Activated CD8-positive, alpha-beta T cell treated with anti-CD3 and anti-CD28 coated beads, Interleukin-2, amount 10 ng/mL, durations not matched to agents 7 days and 5 days (primary cell): ENCODE results near the gene SETBP1. TPM values are rescaled to one million over a fixed set of nuclear protein-coding genes. Genes with fewer than 3 reads are reported as not detected.

Experiments
- ATAC-seq: fragments of 150-1000 bp; cut with Tn5 transposase; one replicate; pipeline ENCODE4 v1.10.0; 2021; ENCODE audit warnings: moderate library complexity
- CTCF ChIA-PET: fragments of 350-600 bp; sonication (Branson Sonifier 250); formaldehyde crosslinking; loops from one replicate; lab custom pipeline; 2021; ENCODE audit warnings: antibody characterized with exemption; lab: Charles Lee
- POLR2A ChIA-PET: fragments of 350-600 bp; sonication (Branson Sonifier 250); formaldehyde crosslinking; loops from one replicate; lab custom pipeline; 2021; ENCODE audit warnings: antibody characterized with exemption; lab: Charles Lee
- DNase-seq: peaks from one replicate; pipeline ENCODE4 v3.0.0-alpha.2; 2020
- H3K27ac Mint-ChIP-seq: one replicate; pipeline ENCODE4 v1.8.0; 2021; ENCODE audit warnings: mild to moderate bottlenecking, mixed read lengths
- H3K27me3 Mint-ChIP-seq: one replicate; pipeline ENCODE4 v1.8.0; 2021; ENCODE audit warnings: low read depth, mixed read lengths
- H3K36me3 Mint-ChIP-seq: one replicate; pipeline ENCODE4 v1.8.0; 2021; ENCODE audit warnings: low read depth, mixed read lengths
- H3K4me1 Mint-ChIP-seq: one replicate; pipeline ENCODE4 v1.8.0; 2021; ENCODE audit warnings: low read depth, mixed read lengths
- H3K4me3 Mint-ChIP-seq: one replicate; pipeline ENCODE4 v1.8.0; 2021; ENCODE audit warnings: mild to moderate bottlenecking, mixed read lengths
- H3K9me3 Mint-ChIP-seq: one replicate; pipeline ENCODE4 v1.8.0; 2022; ENCODE audit warnings: mixed read lengths; ENCODE audit not compliant: insufficient read depth
- total RNA-seq, 2 experiments: library from RNA; stranded (reverse); gene quantifications; one replicate each; pipeline ENCODE4 v1.2.3, GENCODE V29; 2021

The SETBP1 gene
- total RNA-seq, 2 experiments from 2014 or later: 7.0 to 8.4 TPM

DNA sequence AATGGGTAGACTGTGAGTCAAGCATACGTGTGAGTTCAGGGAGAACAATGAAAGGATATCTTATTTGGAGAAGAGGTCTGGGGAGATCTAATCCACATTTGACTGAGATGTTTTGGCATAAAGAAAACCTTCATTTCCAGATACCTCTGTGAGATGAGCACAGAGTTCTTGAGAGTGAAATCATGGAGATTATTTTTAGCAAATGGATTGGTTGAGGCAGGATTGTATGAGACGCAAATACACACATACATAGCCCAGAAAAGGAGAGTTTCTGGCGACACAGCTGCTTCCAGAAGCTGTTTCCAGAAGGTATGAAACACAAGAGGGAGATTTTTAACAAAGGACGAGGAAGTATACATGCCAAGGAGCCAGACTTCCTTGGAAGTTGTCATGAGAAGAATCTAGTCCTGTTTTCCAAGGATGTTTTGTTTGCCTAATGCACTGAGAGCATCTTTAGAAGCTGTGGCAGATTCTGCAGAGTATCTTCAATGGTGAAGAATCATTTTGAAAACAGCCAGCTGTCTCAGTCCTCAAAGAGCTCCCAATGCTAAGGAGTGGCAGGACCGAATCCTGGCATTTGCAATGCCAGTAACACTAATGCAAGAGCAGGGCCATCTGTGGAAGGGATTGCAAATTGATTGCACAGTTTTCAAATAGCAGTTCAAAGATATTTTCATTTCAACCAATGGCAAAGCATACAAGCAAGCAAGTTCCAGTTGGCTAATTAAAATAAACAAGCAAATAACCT lies 177.2 kb downstream of the SETBP1 start:
- CTCF ChIA-PET: no interaction called here
- H3K9me3 Mint-ChIP-seq: no peaks in the 10 kb centered on the region
- no peak overlapping the region for H3K4me3 Mint-ChIP-seq
- no peaks in the 10 kb centered on the region for H3K4me1 Mint-ChIP-seq
- ATAC-seq (no peak), DNase-seq (no peak)
- H3K36me3 Mint-ChIP-seq: no peaks in the 10 kb centered on the region
- POLR2A ChIA-PET: no interaction called here
- H3K27me3 Mint-ChIP-seq: peaks cover 19% of the 10 kb centered on the region
- H3K27ac Mint-ChIP-seq: no peak overlapping the region

DNA sequence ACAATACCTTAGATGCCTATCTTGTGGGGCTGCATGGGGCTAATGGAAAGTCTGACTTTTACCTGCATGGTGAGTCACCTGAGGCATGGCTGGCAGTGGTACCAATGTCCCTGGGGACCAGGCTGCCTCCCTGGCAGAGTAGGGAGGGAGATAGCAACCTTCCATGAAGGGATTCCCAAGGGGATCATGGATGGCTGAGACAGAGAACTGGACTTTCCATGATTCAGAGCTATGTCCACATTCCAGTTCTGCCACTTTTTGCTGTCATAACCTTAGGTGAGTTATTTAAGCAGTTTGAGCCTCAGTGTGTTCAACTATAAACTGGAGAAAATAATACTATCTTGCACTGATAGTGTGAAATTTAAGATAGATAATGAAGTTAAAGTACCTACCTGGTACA lies 178.6 kb downstream of the SETBP1 start:
- H3K27ac Mint-ChIP-seq: no peak overlapping the region
- no peak overlapping the region for H3K4me3 Mint-ChIP-seq
- H3K9me3 Mint-ChIP-seq: no peaks in the 10 kb centered on the region
- no peaks in the 10 kb centered on the region for H3K4me1 Mint-ChIP-seq
- ATAC-seq (no peak), DNase-seq (no peak)
- H3K27me3 Mint-ChIP-seq: peaks cover 16% of the 10 kb centered on the region
- H3K36me3 Mint-ChIP-seq: no peaks in the 10 kb centered on the region
- ChIA-PET CTCF (no interaction called here), POLR2A (no interaction called here)

DNA sequence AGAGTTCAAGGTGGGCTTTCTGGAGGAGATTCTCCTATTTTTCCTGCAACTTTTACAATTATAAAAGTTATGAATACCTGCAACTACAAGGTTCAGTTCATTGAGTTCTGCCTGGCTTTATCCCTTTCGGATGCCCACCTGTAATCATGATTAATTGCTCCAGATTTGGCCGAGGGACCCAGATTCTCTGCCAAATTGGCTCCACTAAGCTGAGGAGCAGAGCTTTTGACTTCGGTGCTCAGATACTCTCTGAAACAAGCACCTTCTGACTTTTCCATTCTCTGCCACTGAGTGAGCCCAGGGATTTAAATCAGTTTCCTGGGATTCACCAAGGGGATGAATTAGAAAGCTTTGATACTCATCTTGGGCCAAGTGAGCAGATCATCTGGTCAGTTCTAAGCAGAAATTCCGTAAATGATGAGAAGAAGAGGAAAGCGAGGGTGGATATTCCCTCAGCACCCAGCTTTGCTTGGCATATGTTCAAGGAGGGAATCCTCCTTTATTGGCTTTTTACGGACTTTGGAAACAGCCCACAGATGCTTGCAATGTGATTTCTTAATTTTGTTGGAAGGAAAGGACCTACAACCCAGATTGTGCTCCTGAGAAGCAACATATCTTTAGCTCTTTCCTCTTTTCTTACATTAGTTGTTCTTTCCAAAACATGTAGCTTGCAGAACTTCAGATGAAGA lies 179.2 kb downstream of the SETBP1 start:
- Mint-ChIP-seq H3K27me3 (peaks cover 13% of the 10 kb centered on the region), H3K9me3 (no peaks in the 10 kb centered on the region), H3K4me1 (no peaks in the 10 kb centered on the region), H3K27ac (no peak overlapping the region), H3K4me3 (no peak overlapping the region), H3K36me3 (no peaks in the 10 kb centered on the region)
- DNase-seq (no peak), ATAC-seq (no peak)
- POLR2A ChIA-PET: interaction anchor here (0.6 kb wide), 1 partner anchor 269 kb away, joined by 3 read pairs; no protein-coding TSS in a partner anchor
- CTCF ChIA-PET: interaction anchor here (1.2 kb wide), 1 partner anchor 13 kb away, joined by 3 read pairs; no protein-coding TSS in a partner anchor

DNA sequence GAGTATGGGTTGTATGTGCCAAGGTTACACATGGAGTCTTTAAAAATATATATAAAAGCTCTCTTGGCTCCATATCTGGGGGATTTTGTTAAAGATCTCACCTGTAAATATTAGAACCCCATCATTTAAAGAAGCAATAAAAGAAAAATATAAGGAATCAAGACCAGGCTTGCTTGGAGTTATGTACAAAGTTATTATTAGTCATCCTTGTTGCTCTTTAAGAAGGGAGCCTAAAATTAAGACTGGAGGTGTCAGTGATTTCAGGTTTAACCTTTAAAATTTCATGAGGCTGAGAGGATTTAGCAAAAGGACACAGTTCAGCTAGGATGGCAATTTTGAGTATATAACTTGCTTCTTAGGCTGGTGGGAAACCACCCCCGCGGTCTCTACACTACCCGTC lies 181.4 kb downstream of the SETBP1 start:
- H3K27me3 Mint-ChIP-seq: peaks cover 13% of the 10 kb centered on the region
- no peaks in the 10 kb centered on the region for H3K9me3 Mint-ChIP-seq
- H3K4me3 Mint-ChIP-seq: no peak overlapping the region
- ATAC-seq: no peak
- H3K36me3 Mint-ChIP-seq: no peaks in the 10 kb centered on the region
- no peak overlapping the region for H3K27ac Mint-ChIP-seq
- ChIA-PET POLR2A (no interaction called here), CTCF (no interaction called here)
- no peaks in the 10 kb centered on the region for H3K4me1 Mint-ChIP-seq
- no peak for DNase-seq

DNA sequence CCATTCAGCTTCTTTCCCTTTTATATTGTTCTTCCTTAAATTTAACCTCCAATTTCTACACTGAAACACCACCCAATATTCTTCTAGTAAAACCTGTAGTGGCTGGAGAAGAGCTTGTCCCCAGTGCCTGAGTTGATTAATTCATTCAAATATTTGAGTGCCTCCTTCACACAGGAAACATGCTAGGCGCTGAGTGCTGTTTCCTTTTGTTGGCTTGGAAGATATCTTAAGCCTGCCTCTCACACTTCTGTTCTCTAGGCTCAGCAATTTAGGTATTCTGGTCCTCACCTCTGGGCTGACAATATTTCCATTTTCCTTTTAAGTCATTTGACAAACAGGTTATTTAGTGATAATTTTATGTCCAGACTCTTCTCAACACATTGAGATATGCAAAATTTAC lies 185.4 kb downstream of the SETBP1 start:
- DNase-seq (no peak), ATAC-seq (no peak)
- Mint-ChIP-seq H3K4me3 (no peak overlapping the region), H3K36me3 (no peaks in the 10 kb centered on the region), H3K9me3 (no peaks in the 10 kb centered on the region), H3K4me1 (peaks cover 6% of the 10 kb centered on the region), H3K27ac (no peak overlapping the region), H3K27me3 (peaks cover 6% of the 10 kb centered on the region)
- ChIA-PET CTCF (no interaction called here), POLR2A (no interaction called here)

DNA sequence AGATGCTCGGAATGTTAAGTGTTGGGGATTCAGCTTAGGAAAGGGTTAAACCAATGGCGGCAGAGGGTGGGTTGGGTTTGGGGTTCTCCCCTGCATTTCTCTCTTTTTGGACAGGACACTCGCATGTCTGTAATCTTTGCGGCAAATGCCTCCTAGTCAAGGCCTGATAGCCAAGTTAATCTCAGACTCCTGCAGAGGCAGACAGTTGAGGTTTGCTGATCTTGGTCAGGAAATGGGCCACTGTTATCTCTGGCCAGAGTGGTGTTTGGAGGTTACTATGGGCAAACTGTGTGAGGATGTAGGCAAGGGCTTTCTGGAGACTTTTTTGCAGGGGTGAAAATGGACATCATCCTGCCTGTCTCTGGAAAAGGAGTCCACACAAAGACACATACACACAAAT lies 188.8 kb downstream of the SETBP1 start:
- Mint-ChIP-seq H3K27ac (no peak overlapping the region), H3K4me1 (peaks cover 15% of the 10 kb centered on the region), H3K4me3 (no peak overlapping the region), H3K27me3 (peaks cover 4% of the 10 kb centered on the region), H3K9me3 (no peaks in the 10 kb centered on the region), H3K36me3 (no peaks in the 10 kb centered on the region)
- no peak for DNase-seq
- ATAC-seq: no peak
- POLR2A ChIA-PET: no interaction called here
- CTCF ChIA-PET: interaction anchor here (1.0 kb wide), 1 partner anchor 31 kb away, joined by 3 read pairs; no protein-coding TSS in a partner anchor

DNA sequence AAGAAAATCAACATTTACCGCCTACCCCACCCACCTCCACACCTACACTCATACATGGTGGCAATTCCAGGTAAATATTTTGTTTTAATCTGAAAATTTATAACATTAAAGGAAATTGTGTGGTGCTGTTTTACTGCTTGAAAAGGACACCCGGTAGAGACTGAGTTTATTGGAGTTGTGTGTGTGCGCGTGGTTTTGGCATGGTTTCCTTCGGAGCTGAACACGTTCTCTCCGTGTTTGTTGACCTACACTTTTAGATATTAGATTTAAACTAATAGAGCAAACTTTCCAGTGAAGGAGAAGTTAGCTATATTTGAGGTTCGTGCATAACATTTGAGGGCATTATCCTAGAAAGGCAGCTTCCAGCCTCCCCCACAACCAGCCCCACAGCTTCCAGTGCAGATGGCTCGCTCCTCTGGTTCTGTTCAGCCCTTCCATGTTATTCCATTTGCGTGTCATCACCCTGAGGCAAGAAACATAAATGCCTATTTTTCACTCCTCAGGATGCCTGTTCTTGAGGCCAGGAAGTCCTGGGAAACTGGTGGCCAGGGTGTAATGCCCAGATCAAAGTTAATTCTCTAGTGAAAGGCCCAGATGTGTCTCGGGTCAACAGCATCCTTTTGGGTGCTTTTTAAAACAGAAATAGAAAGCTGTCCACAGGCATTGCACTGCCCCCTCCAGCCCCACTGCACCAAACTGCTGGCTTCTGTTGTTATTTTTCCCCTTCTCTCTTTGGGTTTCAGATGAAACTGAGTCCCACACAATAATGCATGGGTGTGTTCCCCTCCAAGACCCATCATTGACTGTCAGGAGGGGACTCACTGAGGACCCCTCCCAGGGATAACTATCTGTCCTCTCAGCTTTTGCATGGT lies 190.2 kb downstream of the SETBP1 start:
- no peak for DNase-seq
- peaks cover 15% of the 10 kb centered on the region for H3K4me1 Mint-ChIP-seq
- peaks cover 6% of the 10 kb centered on the region for H3K27me3 Mint-ChIP-seq
- no peak overlapping the region for H3K27ac Mint-ChIP-seq
- no peaks in the 10 kb centered on the region for H3K9me3 Mint-ChIP-seq
- ChIA-PET POLR2A (no interaction called here), CTCF (no interaction called here)
- H3K4me3 Mint-ChIP-seq: no peak overlapping the region
- ATAC-seq: no peak
- H3K36me3 Mint-ChIP-seq: no peaks in the 10 kb centered on the region

DNA sequence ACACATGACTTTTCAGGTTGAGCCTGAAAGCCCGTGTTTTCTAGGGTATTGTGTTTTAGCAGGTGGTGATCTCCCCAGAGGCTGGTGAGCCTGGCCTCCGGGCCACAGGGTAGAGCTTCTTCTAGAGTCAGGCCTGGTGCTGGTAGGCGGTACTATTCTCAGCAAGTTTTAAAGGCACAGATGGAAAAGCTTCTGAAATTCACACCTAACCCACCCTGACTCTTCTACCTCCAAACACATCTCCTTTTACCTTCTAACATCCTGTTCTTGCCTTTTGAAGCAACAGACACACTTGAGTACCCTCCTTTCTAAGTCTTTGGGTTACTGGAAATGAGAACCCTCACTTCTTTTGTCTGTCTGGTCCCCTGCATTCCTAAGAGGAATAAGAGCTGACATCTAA lies 191.1 kb downstream of the SETBP1 start:
- POLR2A ChIA-PET: no interaction called here
- peaks cover 15% of the 10 kb centered on the region for H3K4me1 Mint-ChIP-seq
- H3K9me3 Mint-ChIP-seq: no peaks in the 10 kb centered on the region
- DNase-seq (no peak), ATAC-seq (no peak)
- H3K36me3 Mint-ChIP-seq: no peaks in the 10 kb centered on the region
- no peak overlapping the region for H3K4me3 Mint-ChIP-seq
- CTCF ChIA-PET: no interaction called here
- peaks cover 4% of the 10 kb centered on the region for H3K27me3 Mint-ChIP-seq
- no peak overlapping the region for H3K27ac Mint-ChIP-seq

DNA sequence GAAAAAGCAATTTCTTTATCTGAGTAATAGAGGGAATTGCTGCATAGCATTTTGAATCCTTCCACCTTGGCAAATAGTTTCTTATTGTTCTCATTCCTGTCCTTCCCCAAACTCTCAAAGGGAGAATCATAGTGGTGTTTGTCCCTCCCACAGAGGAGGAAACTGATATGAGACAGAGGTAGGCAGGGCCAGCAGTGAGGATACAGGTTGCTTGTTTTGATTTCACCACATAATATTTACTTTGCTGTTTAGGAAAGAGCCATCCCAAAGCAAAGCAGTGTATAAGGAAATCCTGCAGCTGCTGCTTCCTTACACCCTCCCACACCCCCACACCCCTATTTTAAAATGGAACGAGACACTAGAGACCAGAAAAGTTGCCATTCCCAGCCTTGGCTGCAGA lies 195.3 kb downstream of the SETBP1 start:
- Mint-ChIP-seq H3K27ac (no peak overlapping the region), H3K4me1 (peaks cover 9% of the 10 kb centered on the region), H3K36me3 (no peaks in the 10 kb centered on the region), H3K27me3 (peaks cover 8% of the 10 kb centered on the region), H3K4me3 (no peak overlapping the region), H3K9me3 (no peaks in the 10 kb centered on the region)
- POLR2A ChIA-PET: no interaction called here
- CTCF ChIA-PET: no interaction called here
- DNase-seq (no peak), ATAC-seq (no peak)

DNA sequence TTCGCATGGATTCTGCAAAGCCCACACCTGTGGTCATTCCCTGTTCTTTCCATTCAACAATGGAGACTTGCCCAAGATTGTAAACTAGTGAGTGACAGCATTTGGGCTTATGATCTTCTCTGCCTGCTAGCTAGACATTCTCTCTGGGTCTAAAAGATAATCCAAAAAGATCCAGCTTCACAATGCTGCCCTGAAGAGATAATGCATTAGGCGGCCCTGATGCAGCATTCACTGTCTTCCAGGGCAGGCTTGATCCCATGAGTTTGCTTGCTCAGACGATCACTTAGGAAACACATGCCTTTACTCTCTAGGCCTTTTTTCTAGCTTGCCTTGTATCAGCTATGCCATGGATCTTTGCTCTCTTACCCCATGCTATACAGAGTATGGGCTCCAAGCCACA lies 196.1 kb downstream of the SETBP1 start:
- Mint-ChIP-seq H3K9me3 (no peaks in the 10 kb centered on the region), H3K36me3 (no peaks in the 10 kb centered on the region), H3K4me3 (no peak overlapping the region), H3K27me3 (peaks cover 10% of the 10 kb centered on the region), H3K4me1 (peaks cover 4% of the 10 kb centered on the region), H3K27ac (no peak overlapping the region)
- no peak for DNase-seq
- ChIA-PET CTCF (no interaction called here), POLR2A (no interaction called here)
- no peak for ATAC-seq

DNA sequence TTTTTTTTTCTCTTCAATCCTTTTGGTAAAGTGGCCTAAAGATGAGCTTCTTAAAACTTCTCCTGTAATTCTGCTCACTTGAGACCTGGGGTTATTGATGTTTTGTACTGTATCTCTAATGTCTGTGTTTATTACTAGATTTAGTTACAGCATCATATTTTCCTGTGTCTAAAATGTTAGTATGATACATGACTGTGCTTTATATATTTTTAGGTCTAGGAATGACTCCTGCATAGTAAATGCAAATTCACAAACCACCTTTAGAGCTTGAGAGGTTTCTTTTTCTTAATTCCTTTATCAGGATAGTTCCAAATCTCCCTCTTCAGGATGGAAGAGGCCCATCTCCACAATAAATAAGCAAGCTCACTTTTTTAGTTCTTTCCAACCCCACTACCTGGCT lies 197.6 kb downstream of the SETBP1 start:
- Mint-ChIP-seq H3K36me3 (no peaks in the 10 kb centered on the region), H3K27me3 (peaks cover 10% of the 10 kb centered on the region), H3K4me3 (no peak overlapping the region), H3K4me1 (no peaks in the 10 kb centered on the region), H3K27ac (no peak overlapping the region), H3K9me3 (no peaks in the 10 kb centered on the region)
- ATAC-seq (no peak), DNase-seq (no peak)
- CTCF ChIA-PET: interaction anchor here (1.0 kb wide), 1 partner anchor 200 kb away, joined by 3 read pairs; no protein-coding TSS in a partner anchor
- POLR2A ChIA-PET: no interaction called here

DNA sequence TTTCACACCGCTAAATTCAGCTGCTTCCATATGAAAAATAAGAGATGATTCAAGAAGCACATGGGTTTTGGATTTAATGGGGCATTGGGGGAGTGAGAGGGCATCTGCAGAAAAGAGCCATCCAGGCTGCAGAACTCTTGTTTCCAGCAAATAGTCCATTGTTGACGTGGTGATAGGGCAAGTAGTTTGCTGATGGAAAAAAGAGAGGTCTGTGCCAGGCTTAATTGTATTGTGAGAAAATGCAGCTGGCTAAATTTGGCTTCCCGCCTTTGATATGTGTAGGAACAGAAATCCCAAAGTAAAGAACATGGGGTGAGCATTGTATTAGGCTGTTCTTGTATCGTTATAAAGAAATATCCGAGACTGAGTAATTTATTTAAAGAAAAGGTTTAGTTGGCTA lies 199.5 kb downstream of the SETBP1 start:
- Mint-ChIP-seq H3K4me1 (no peaks in the 10 kb centered on the region), H3K27me3 (peaks cover 6% of the 10 kb centered on the region), H3K27ac (no peak overlapping the region), H3K4me3 (no peak overlapping the region), H3K36me3 (no peaks in the 10 kb centered on the region), H3K9me3 (no peaks in the 10 kb centered on the region)
- ChIA-PET CTCF (no interaction called here), POLR2A (no interaction called here)
- DNase-seq: no peak
- ATAC-seq: no peak
